AML-193 (cell line): ENCODE results near the gene ERBB4.
"Not testable (repeated sequence)": the region's sequence is repeated elsewhere in the genome, so short reads cannot be mapped to it uniquely, and the experiment has no call there.

Experiments used
- DNase-seq, 2 experiments: peaks; one replicate each; lab custom pipeline; 2025; lab: John Stamatoyannopoulos, UW

The ERBB4 gene

GRCh38 chr2:212299333-212299732 is 239.3 kb downstream of the ERBB4 start:
- DNase-seq: no peak

GRCh38 chr2:212295571-212295970 is 243.0 kb downstream of the ERBB4 start:
- DNase-seq: no peak

DNA sequence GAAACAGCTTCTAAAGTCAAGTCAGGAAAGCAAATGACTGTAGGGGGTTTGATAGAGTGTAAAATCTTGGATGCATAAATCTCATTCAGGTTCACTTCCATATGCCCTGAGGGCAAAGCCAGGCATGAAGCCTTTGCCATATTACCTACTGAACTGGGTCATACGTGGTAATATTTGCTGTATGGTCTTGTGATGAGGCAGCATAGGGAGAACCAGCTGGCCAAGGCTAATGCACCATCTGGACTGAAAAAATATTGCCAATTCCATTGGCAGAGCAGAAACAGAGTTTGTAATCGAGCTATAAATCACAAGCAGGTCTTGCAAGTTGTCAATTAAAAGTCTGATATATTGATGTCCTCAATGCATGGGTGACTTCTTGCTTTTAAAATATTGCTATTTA is 243.8 kb downstream of the ERBB4 start:
- DNase-seq: no peak

DNA sequence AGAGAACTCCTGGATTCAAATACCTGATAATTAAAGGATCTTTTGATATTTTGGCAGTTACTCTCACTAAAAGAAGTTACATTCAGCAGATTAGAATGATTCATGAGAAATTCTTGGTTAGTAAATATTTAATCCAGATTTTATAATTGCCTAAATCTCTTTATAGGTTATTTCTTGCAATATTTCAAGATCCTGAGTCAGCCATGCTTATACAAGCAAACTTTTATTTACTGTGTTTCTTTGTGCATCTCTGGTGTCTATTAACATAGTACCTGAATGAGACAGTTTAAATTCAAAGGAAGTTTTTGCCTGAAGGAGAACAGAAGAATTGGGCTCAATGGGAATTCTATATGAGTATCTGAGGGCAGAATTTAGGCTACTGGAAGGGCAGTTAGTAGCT is 249.3 kb downstream of the ERBB4 start:
- no peak for DNase-seq

GRCh38 chr2:212288308-212288707 is 250.3 kb downstream of the ERBB4 start:
- DNase-seq: no peak

- DNase-seq: no peak
Observed at GRCh38 chr2:212284166-212284565, 254.4 kb downstream of the ERBB4 start.

GRCh38 chr2:212282671-212283261 is 255.8 kb downstream of the ERBB4 start:
- DNase-seq: no peak

DNA sequence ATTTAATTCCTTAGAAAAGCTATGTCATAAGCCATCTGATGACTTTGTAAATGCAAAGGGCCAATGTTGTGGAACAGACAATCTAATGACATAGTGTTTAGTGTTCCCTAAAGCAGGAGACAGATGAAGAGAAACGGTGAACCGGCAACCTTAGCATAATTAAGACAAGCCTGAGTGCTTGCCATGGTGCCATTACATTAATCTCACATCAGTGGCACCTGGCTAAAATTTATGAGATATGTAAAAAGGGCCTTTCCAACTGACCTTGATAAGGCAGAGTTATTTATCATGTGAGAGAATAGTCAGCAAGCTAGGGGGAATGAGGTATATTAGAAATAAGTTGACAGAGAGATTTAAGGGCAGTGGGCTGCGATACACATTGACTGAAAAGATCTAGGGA is 261.8 kb downstream of the ERBB4 start:
- DNase-seq: no peak

DNA sequence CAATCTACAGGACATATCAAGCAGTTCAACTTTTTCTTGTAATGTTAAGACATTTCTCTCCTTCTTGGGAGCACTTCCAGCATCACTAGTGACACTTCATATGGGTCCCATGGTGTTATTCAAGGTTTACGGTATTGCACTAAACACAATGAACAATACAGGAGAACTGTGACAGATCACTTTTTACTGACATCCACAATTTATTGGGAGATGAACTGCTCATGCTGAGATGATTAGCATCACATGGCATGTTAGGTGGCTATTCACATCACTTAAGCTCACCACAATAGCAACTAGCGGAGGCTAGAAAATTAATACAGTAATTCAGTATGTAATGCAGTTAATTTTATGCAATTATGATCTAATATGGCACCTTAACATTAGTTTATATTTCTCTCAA is 264.4 kb downstream of the ERBB4 start:
- no peak for DNase-seq

GRCh38 chr2:212271583-212271982 is 267.0 kb downstream of the ERBB4 start:
- no peak for DNase-seq

- DNase-seq: no peak
Observed at GRCh38 chr2:212269005-212269404, 269.6 kb downstream of the ERBB4 start.

DNA sequence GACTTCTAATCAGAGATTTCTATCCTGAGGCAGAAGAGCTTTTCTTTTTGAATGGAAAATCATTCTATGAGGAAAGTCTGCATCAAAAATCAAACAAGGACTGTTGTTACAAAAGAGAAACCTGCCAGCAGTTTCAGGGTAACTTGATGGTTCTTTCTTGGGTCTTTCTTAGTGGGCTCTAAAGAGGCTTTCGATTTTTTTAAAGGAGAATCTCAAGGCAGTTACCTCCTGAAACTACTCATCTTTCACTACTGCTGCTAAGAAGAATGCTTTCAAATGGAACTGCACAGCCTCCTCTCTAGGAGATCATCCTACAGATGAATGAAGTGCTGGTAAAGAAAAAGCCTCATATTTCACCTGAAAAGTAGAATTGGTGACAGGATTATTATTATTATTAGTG is 272.3 kb downstream of the ERBB4 start:
- DNase-seq: no peak

- DNase-seq: no peak
Observed at GRCh38 chr2:212265777-212266176, 272.8 kb downstream of the ERBB4 start.

- no peak for DNase-seq
Observed at GRCh38 chr2:212264187-212264586, 274.4 kb downstream of the ERBB4 start.

DNA sequence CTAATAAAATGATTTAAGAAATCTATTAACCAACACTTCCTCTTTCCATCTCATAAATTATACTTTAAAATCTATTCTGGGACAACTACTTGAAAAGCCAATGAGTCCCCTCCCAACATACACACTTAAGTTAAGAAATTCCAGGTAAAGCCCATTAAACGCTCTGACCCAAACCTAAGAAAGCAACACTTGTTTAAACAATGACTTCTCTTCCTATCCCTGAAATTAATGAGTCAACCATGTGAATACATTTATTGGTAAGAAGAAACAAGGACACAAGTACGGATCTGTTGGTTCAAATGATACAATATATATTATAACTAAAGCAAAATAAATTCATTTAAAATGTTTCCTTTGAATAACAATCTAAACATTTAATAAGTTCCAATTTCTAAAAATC is 279.4 kb downstream of the ERBB4 start:
- DNase-seq: no peak

DNA sequence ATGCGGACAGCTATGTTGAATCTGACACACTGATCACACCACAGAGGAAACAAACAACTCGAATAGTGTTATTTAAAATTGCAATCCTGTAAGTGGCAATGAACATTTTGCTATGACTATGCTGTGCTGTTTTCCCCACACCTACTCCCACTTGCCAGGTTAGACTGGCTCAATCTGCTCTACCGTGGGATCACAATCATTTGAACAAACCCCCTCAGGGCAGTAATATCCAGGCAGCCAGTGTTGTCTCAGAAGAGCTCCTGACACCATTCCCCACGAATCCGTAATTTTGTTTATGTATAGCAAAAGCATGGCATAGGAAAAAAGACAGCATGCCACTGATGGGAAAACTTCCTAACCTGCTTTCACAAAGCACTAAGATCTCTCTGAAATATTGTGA is 284.3 kb downstream of the ERBB4 start:
- DNase-seq: no peak

GRCh38 chr2:212249451-212249850 is 289.2 kb downstream of the ERBB4 start:
- DNase-seq: no peak

- DNase-seq: no peak
Observed at GRCh38 chr2:212245880-212246279, 292.7 kb downstream of the ERBB4 start.

- DNase-seq: no peak
Observed at GRCh38 chr2:212242724-212243123, 295.9 kb downstream of the ERBB4 start.

DNA sequence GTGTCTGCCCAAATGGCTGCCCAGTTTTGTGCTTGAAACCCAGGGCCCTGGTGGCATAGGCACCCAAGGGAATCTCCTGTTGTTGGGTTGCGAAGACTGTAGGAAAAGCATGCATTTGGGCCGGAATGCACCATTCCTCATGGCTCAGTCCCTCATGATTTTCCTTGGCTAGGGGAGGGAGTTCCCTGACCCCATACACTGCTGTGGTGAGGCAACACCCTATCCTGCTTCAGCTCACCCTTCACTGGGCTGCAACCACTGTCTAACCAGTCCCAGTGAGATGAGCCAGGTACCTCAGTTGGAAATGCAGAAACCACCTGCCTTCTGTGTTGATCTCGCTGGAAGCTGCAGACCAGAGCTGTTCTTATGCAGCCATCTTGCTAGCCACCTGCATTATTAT is 300.4 kb downstream of the ERBB4 start:
- not testable (repeated sequence) for DNase-seq

- DNase-seq: no peak
Observed at GRCh38 chr2:212237350-212238095, 301.1 kb downstream of the ERBB4 start.

DNA sequence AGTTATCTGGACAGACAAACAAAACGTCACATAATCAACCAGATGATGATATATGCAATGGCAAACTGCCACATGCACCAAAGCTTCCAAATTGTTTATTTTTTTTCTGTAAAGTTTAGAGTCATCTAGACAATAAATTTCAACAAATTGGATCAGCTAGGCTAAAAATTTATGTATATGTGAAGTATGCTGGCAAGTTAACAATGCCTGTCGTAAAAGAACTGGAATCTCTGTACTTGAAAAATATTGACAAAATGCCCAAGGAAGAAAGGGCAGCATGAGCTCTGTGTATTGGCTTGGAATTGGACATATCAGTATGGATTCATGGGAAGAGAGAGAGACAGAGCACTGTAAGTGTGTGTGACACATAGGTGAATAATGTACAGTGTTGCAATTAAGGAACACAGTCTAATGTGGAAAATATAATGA is 309.8 kb downstream of the ERBB4 start:
- no peak for DNase-seq

- peak in 1 of 2 experiments; percentile 2 for DNase-seq
Observed at GRCh38 chr2:212227755-212228154, 310.8 kb downstream of the ERBB4 start.

GRCh38 chr2:212226114-212226513 is 312.5 kb downstream of the ERBB4 start:
- no peak for DNase-seq
